Vagina (tissue), 2 donors: ENCODE results near the gene KCND1. TPM values are rescaled to one million over a fixed set of nuclear protein-coding genes. Genes with fewer than 3 reads are reported as not detected.
A peak's percentile ranks its signal among the peaks of the same experiment; 100 is the strongest.
"Not testable (repeated sequence)": the region's sequence is repeated elsewhere in the genome, so short reads cannot be mapped to it uniquely, and the experiment has no call there.

Experiments used
- DNase-seq, 2 donors: peaks; one replicate each; pipeline ENCODE4 v3.0.0-alpha.2; 2017; ENCODE audit errors: extremely low spot score in 2 of 2
- H3K27ac ChIP-seq: fragments of 200-600 bp; sonication (generic); one replicate; pipeline ENCODE4 v1.5.1; 2019
- H3K27me3 ChIP-seq: fragments of 200-600 bp; sonication (generic); one replicate; pipeline ENCODE4 v1.5.1; 2019
- H3K36me3 ChIP-seq, 2 donors: fragments of 200-600 bp; sonication (generic); one replicate each; pipeline ENCODE4 v1.5.1; 2017 to 2019
- H3K4me1 ChIP-seq: fragments of 200-600 bp; sonication (generic); one replicate; pipeline ENCODE4 v1.5.1; 2019
- H3K4me3 ChIP-seq, 2 donors: fragments of 200-600 bp; sonication (generic); 1 replicate in 1 of 2; 2 replicates in 1 of 2; pipeline ENCODE4 v1.5.1; 2016 to 2019
- H3K9me3 ChIP-seq: fragments of 200-600 bp; sonication (generic); one replicate; pipeline ENCODE4 v1.5.1; 2019
- CTCF ChIP-seq, 3 experiments: fragments of 450-650 bp in 2 of 3; fragments of 200-600 bp in 1 of 3; sonication (generic) in 1 of 3; IDR thresholded peaks; one replicate each; pipeline ENCODE4 v1.5.1; 2017 to 2019; ENCODE audit warnings: antibody characterized with exemption in 3 of 3, mild to moderate bottlenecking in 2 of 3, moderate library complexity in 2 of 3
- POLR2A ChIP-seq, 2 donors: fragments of 450-650 bp; IDR thresholded peaks; one replicate each; pipeline ENCODE4 v1.6.1; 2017; ENCODE audit warnings: antibody characterized with exemption in 2 of 2, mild to moderate bottlenecking in 2 of 2, moderate library complexity in 2 of 2
- POLR2AphosphoS5 ChIP-seq, 2 donors: sonication (generic); formaldehyde crosslinking; IDR thresholded peaks; one replicate each; pipeline ENCODE4 v1.9.0; 2017; ENCODE audit warnings: antibody characterized with exemption in 2 of 2, mild to moderate bottlenecking in 2 of 2, low read depth in 1 of 2; ENCODE audit not compliant: insufficient read depth in 1 of 2
- intact Hi-C: fragments of 100-400 bp; cut with DNase I; formaldehyde crosslinking; loops from one replicate; pipeline ENCODE4 v1.15.1; 2023
- total RNA-seq: library from RNA; depleted of rRNA; stranded (reverse); fragments of >200 nt; gene quantifications from one replicate; pipeline ENCODE4 v1.2.3, GENCODE V29; 2016

KCND1 gene
- total RNA-seq, 1 donor from 2014 or later, result 2.0 TPM

DNA sequence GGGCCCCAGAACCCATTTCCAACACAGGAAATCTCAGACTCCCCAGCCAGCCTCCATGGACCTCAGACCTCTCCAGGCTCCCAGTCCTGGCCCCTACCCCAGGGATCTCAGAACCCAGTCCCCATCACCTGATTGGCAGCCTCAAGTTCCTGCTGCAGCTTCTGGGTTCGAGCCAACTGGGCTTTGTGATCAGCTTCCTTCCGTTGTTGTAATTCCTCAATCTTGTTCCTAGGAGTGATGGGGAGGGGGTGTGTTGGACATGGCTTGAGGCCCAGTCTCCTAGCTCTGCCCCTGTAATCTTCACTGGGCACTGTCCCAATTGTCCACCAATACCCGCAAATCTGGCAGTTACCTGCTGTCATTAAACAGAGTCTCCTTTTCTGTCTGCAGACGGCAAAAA lies 17.8 kb upstream of the KCND1 start:
- Histone ChIP-seq H3K27me3 (no peaks in the 10 kb centered on the region), H3K27ac (no peak overlapping the region), H3K4me1 (no peaks in the 10 kb centered on the region), H3K9me3 (no peaks in the 10 kb centered on the region), H3K36me3 (peaks cover 0 to 17% of the 10 kb centered on the region in 2 donors), H3K4me3 (no peak overlapping the region)
- intact Hi-C loops, result no loop called here
- TF ChIP-seq POLR2AphosphoS5 (IDR thresholded peaks at IDR 0.05; ENCODE audit: insufficient read depth in 1 of 2, low read depth in 1 of 2) (no peak), CTCF (IDR thresholded peaks at IDR 0.05) (no peak), POLR2A (IDR thresholded peaks at IDR 0.05) (no peak)
- no peak for DNase-seq

DNA sequence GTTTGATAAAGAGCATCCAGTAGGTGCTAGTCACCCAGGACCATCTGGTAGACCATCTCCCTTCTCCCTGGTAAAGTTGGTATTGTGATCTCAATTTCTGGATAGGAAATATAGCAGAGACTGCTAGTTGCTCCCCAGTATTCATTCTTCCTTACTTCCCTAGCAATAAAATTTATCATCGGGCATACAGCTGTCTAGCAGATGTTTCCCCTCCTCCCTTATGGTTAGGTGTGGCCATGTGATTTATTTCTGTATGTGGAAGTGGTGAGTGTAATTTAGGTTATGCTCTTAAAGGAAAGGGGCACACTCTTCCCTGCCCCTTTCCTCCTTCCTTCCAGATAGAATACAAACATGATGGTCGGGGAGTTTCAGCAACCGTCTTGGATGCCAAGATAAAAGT lies 12.3 kb upstream of the KCND1 start:
- intact Hi-C loops, result no loop called here
- no peaks in the 10 kb centered on the region for H3K27me3 ChIP-seq

DNA sequence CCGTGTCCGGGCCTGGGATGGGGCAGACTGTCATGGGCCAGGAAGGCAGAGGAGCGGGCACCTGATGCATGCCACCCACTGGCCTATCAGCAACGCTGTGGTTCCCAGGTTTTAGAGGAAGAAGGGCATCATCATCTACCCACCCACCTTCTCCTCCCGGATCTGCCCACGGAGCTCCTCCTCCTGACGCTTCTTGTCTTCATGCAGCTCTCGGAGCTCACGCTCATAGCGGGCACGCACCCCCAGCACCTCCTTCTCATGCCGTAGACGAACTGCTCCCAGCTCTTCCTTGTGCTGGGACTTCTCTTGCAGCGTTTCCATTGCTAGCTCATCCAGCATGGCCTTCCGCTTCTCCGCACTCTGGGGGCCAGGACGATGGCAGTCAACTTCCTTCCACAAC lies 11.4 kb upstream of the KCND1 start:
- Histone ChIP-seq H3K36me3 (peaks cover 0 to 28% of the 10 kb centered on the region in 2 donors), H3K27ac (no peak overlapping the region), H3K4me1 (no peaks in the 10 kb centered on the region), H3K4me3 (no peak overlapping the region), H3K9me3 (no peaks in the 10 kb centered on the region), H3K27me3 (no peaks in the 10 kb centered on the region)
- intact Hi-C loops, result no loop called here
- TF ChIP-seq POLR2A (IDR thresholded peaks at IDR 0.05) (no peak), POLR2AphosphoS5 (IDR thresholded peaks at IDR 0.05; ENCODE audit: insufficient read depth in 1 of 2, low read depth in 1 of 2) (no peak), CTCF (IDR thresholded peaks at IDR 0.05) (no peak)
- DNase-seq, result no peak

More for the DNA sequence above, 12.3 kb upstream of the KCND1 start:
- Histone ChIP-seq H3K36me3 (peaks cover 0 to 28% of the 10 kb centered on the region in 2 donors), H3K4me1 (no peaks in the 10 kb centered on the region), H3K9me3 (no peaks in the 10 kb centered on the region), H3K4me3 (no peak overlapping the region), H3K27ac (no peak overlapping the region)
- DNase-seq, result no peak
- no peak for TF ChIP-seq POLR2A (IDR thresholded peaks at IDR 0.05)

DNA sequence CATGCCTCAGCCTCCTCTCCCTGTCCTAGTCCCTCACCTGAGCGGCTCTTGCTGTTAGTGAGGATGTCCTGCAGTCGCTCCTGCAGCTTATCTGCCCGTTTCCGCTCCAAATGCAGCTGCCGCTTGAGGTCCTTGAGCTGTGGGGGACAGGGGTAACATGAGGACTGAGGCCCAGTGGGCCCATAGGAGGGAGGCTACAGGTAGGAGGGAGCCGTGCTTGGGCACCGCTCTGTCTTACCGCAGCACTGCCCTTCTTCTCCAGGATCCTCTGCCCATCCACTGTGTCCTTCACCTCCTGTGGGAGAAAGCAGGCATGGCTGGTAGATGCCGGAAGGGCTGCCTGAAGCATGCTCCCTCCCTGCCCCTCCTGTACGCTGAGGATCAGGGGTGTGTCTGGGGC lies 9.5 kb upstream of the KCND1 start:
- no peaks in the 10 kb centered on the region for H3K9me3 ChIP-seq
- H3K27me3 ChIP-seq, result no peaks in the 10 kb centered on the region
- peaks cover 0 to 25% of the 10 kb centered on the region in 2 donors for H3K36me3 ChIP-seq
- no peak overlapping the region for H3K4me3 ChIP-seq
- intact Hi-C loops, result no loop called here
- no peaks in the 10 kb centered on the region for H3K4me1 ChIP-seq
- H3K27ac ChIP-seq, result no peak overlapping the region
- no peak for DNase-seq
- no peak for TF ChIP-seq POLR2AphosphoS5 (IDR thresholded peaks at IDR 0.05; ENCODE audit: insufficient read depth in 1 of 2, low read depth in 1 of 2)
- TF ChIP-seq POLR2A (IDR thresholded peaks at IDR 0.05), result no peak
- TF ChIP-seq CTCF (IDR thresholded peaks at IDR 0.05), result no peak

- DNase-seq, H3K9me3 ChIP-seq, H3K27me3 ChIP-seq, H3K4me1 ChIP-seq, intact Hi-C loops, H3K4me3 ChIP-seq, H3K27ac ChIP-seq: not testable (repeated sequence)
- peaks cover 0 to 23% of the 10 kb centered on the region in 2 donors for H3K36me3 ChIP-seq
These were observed 8.7 kb upstream of the KCND1 start for GRCh38 chrX:48980341-48980740.

GRCh38 chrX:48978226-48978625 lies 6.6 kb upstream of the KCND1 start:
- Histone ChIP-seq H3K4me1 (no peaks in the 10 kb centered on the region), H3K27ac (no peak overlapping the region), H3K27me3 (no peaks in the 10 kb centered on the region), H3K9me3 (no peaks in the 10 kb centered on the region), H3K4me3 (no peak overlapping the region), H3K36me3 (peaks cover 0 to 17% of the 10 kb centered on the region in 2 donors)
- DNase-seq, result peak in 1 of 2 donors; percentile 43
- intact Hi-C loops, result no loop called here
- no peak for TF ChIP-seq POLR2AphosphoS5 (IDR thresholded peaks at IDR 0.05; ENCODE audit: insufficient read depth in 1 of 2, low read depth in 1 of 2)
- no peak for TF ChIP-seq POLR2A (IDR thresholded peaks at IDR 0.05)
- TF ChIP-seq CTCF (IDR thresholded peaks at IDR 0.05), result no peak
